HG02759 (cell line): ENCODE data around the gene CCDC9.
"Not testable (repeated sequence)": the region's sequence is repeated elsewhere in the genome, so short reads cannot be mapped to it uniquely, and the experiment has no call there.

Experiments
- ATAC-seq: cut with Tn5 transposase; IDR thresholded peaks from one replicate; pipeline ENCODE4 v1.9.1; 2021; ENCODE audit warnings: mild to moderate bottlenecking, moderate library complexity; ENCODE audit not compliant: unreplicated experiment

Gene CCDC9

GRCh38 chr19:47283405-47284059 lies 27.2 kb downstream of the CCDC9 start:
- ATAC-seq: no peak

- ATAC-seq: no peak
Observed at GRCh38 chr19:47284324-47284899, 28.1 kb downstream of the CCDC9 start.

- ATAC-seq: no peak
Observed at GRCh38 chr19:47296036-47296435, 39.7 kb downstream of the CCDC9 start.

DNA sequence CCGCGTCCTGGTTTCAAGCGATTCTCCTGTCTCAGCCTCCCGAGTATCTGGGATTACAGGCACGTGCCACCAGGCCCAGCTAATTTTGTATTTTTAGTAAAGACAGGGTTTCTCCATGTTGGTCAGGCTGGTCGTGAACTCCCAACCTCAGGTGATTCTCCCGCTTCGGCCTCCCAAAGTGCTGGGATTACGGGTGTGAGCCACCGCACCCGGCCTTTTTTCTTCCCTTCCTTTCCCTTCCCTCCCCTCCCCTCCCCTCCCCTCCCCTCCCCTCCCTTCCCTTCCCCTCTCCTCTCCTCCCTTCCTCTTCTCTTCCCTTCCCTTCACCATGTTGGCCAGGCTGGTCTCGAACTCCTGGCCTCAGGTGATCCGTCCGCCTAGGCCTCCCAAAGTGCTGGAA lies 44.5 kb downstream of the CCDC9 start:
- ATAC-seq: not testable (repeated sequence)

DNA sequence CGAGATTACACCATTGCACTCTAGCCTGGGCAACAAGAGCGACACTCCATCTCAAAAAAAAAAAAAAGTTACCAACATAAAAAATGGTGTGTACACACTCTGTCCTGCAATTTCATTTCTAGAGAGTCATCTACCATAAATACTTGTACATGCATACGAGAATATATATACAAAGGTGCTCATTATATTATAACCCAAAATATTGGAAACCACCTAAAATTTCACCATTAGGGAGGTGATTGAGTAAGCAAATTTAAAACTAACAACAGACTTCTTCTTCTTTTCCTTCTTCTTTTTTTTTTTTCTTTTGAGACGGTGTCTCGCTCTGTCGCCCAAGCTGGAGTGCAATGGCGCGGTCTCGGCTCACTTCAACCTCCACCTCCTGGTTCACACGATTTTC lies 45.9 kb downstream of the CCDC9 start:
- no peak for ATAC-seq

- ATAC-seq: no peak
Observed at GRCh38 chr19:47303966-47304365, 47.6 kb downstream of the CCDC9 start.

DNA sequence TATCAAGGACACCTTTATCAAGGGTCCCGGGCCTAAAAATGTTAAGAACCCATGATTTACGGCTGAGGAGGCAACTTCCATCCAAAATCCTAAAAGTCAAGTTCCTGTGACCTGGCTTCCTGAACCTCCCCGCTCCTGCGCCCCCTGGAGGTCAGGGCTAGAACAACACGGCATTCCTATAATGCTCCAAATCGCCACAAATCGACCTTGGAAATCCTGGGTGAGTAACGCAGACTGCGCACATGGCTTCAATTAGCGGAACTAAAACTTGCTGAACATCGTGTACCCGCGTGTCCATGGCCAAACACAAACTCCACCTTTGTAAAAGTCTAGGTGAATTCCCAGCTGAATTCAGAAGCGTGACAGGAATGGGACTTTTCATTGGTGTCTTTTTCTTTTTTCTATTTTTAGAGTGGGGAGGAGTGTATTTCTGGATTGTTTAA lies 49.0 kb downstream of the CCDC9 start:
- ATAC-seq: no peak

GRCh38 chr19:47306303-47306702 lies 50.0 kb downstream of the CCDC9 start:
- no peak for ATAC-seq

- ATAC-seq: no peak
Observed at GRCh38 chr19:47309038-47309437, 52.7 kb downstream of the CCDC9 start.

GRCh38 chr19:47309608-47310007 lies 53.3 kb downstream of the CCDC9 start, which contains the start of gene C5AR1:
C5AR1 (plus strand) TSS chr19:47309861; CDS start chr19:47309896, 35 bp downstream.
- ATAC-seq: no peak

- no peak for ATAC-seq
Observed at GRCh38 chr19:47310323-47310722, 54.0 kb downstream of the CCDC9 start.

DNA sequence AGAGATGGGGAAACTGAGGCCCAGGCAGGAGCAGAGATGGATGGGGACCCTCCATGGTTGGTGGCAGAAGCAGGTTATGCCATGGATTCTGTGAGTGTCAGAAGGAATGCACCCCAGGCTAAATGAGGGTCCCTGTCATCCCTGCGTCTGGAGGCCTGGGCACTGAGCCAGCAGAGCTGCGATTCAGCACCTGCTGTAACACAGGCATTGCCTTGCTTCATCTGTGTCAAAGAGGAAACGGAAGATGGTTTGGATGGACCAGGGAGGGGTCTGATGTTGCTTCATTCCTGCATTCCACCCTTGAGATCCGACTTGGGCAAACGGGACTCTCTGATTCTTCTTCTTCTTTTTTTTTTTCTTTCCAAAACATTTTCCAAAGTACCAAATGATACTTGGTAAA lies 54.5 kb downstream of the CCDC9 start:
- ATAC-seq: no peak

- no peak for ATAC-seq
Observed at GRCh38 chr19:47312366-47313006, 56.2 kb downstream of the CCDC9 start.

DNA sequence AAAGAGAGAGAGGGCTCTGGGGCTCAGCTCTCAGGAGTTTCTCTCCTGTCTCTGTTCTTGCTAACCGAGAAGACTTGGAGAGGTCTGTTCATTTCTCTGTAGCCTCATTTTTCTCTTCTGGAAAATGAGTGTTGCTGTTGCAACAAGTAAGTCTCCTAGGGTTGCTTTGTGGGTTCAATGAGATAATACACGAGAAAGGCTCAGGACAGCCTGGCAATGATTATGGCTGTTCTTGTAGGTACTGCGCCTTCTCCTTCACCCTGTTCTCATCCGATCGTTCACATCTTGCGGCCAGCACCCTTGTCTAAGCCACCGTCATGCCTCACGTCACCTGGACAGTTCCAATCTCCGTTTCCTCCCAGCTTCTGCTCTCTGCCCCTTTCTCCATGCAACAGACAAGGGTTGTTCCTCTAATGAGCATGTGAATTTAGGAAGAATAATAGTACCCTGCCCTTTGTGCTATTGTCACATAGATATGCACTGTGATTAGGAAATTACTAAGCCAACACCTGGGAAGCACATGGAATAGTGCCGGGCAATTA lies 57.5 kb downstream of the CCDC9 start:
- no peak for ATAC-seq

DNA sequence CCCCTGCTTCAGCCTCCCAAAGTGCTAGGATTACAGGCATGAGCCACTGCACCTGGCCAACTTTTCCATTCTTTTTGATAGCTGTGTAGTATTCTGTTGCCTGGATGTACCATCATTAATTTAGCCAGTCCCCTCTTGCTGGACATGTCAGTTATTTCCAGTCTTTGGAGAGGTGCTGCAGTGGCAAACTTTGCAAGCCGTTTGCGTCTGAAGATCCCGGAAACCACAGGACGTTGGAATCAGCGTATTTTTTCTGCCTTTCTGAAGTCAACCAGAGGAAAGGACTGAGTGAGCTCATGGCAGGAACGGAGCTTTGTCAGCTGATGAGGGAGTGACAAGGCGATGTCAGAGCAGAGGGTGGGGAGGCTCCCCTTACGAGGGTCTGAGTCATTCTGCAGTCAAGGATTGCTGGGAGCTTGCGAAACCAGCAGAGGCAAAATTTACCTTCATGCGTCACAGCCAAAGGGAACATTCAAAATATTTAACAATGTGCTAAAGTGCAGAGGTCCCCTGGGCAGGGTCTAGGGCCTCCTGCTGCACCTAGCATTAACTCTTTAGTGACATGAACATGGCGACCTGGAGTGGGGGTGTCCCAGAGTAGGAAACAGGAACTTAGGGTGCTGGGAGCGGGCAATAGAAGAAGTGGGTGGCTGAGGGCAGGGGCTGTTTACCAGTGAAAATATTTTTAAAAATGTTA lies 58.9 kb downstream of the CCDC9 start:
- ATAC-seq: no peak

GRCh38 chr19:47316513-47316912 lies 60.2 kb downstream of the CCDC9 start:
- ATAC-seq: no peak

- no peak for ATAC-seq
Observed at GRCh38 chr19:47319923-47320871, 63.9 kb downstream of the CCDC9 start.
